Spleen (tissue), 11 donors: ENCODE measurements around the gene CLIP1. TPM values are rescaled to one million over a fixed set of nuclear protein-coding genes. Genes with fewer than 3 reads are reported as not detected.

ENCODE experiments used
- DNase-seq: peaks from one replicate; pipeline ENCODE4 v3.0.0-alpha.2; 2020
- H3K27ac ChIP-seq, 8 donors: fragments of 200-600 bp; sonication (generic) in 7 of 8; 1 replicate in 4 of 8; 2 replicates in 4 of 8; pipeline versions ENCODE4 v1.5.0 to v1.8.0; 2016 to 2021; ENCODE audit warnings: inconsistent platforms in 4 of 8, mild to moderate bottlenecking in 4 of 8, moderate library complexity in 1 of 8
- H3K27me3 ChIP-seq, 7 donors: fragments of 200-600 bp; sonication (generic) in 6 of 7; replicated peaks in 1 of 7; 1 replicate in 4 of 7; 2 replicates in 3 of 7; pipeline versions ENCODE4 v1.5.0 to v1.8.0; 2016 to 2021; ENCODE audit warnings: inconsistent platforms in 3 of 7, mild to moderate bottlenecking in 1 of 7
- H3K36me3 ChIP-seq, 6 donors: fragments of 200-600 bp; sonication (generic) in 5 of 6; 1 replicate in 4 of 6; 2 replicates in 2 of 6; pipeline versions ENCODE4 v1.5.0 to v1.8.0; 2016 to 2021; ENCODE audit warnings: inconsistent platforms in 2 of 6
- H3K4me1 ChIP-seq, 6 donors: fragments of 200-600 bp; sonication (generic) in 5 of 6; 1 replicate in 3 of 6; 2 replicates in 3 of 6; pipeline versions ENCODE4 v1.5.0 to v1.8.0; 2016 to 2021; ENCODE audit warnings: inconsistent platforms in 3 of 6
- H3K4me3 ChIP-seq, 8 donors: fragments of 200-600 bp; sonication (generic) in 7 of 8; 1 replicate in 4 of 8; 2 replicates in 4 of 8; pipeline versions ENCODE4 v1.5.0 to v1.8.0; 2016 to 2021; ENCODE audit warnings: inconsistent platforms in 4 of 8, mild to moderate bottlenecking in 4 of 8, moderate library complexity in 2 of 8
- H3K9me3 ChIP-seq, 8 donors: fragments of 200-600 bp; sonication (generic) in 7 of 8; 1 replicate in 4 of 8; 2 replicates in 4 of 8; pipeline versions ENCODE4 v1.5.0 to v1.8.0; 2016 to 2021; ENCODE audit warnings: inconsistent platforms in 4 of 8
- CTCF ChIP-seq, 11 experiments: fragments of 200-600 bp in 7 of 11; fragments of 450-650 bp in 4 of 11; sonication (generic) in 4 of 11; IDR thresholded peaks in 8 of 11; conservative IDR thresholded peaks in 3 of 11; 1 replicate in 7 of 11; 2 replicates in 4 of 11; pipeline versions ENCODE4 v1.4.0 to v1.8.0; 2016 to 2021; ENCODE audit warnings: antibody characterized with exemption in 11 of 11, inconsistent platforms in 4 of 11, mild to moderate bottlenecking in 1 of 11
- POLR2A ChIP-seq, 3 donors: fragments of 450-650 bp; IDR thresholded peaks; one replicate each; pipeline ENCODE4 v1.5.1; 2017; ENCODE audit warnings: antibody characterized with exemption in 3 of 3, mild to moderate bottlenecking in 1 of 3
- POLR2AphosphoS5 ChIP-seq, 3 donors: sonication (generic); formaldehyde crosslinking; IDR thresholded peaks; one replicate each; pipeline ENCODE4 v1.5.1; 2017; ENCODE audit warnings: antibody characterized with exemption in 3 of 3
- WGBS, 5 donors: extraction: QIAGEN DNeasy Blood & Tissue Kit in 3 of 5; methylation state at CpG; one replicate each; pipeline versions ENCODE4 v1.1.5 to v1.1.7; 2013 to 2018; 5-methylcytosine and 5-hydroxymethylcytosine counted together
- intact Hi-C: fragments of 100-400 bp; cut with DNase I; formaldehyde crosslinking; loops from one replicate; pipeline ENCODE4 v1.15.0; 2023; ENCODE audit warnings: low total_unique reads
- polyA plus RNA-seq, 3 donors: library from polyadenylated mRNA; stranded (reverse); fragments of 200-250 nt; gene quantifications; one replicate each; pipeline ENCODE4 v1.2.1, GENCODE V29; 2013
- total RNA-seq, 7 donors: library from RNA; depleted of rRNA in 3 of 7; stranded (reverse); fragments of >200 nt in 3 of 7; fragmentation: NEBNext Ultra II Directional in 4 of 7; extraction: Animal tissue kit (Norgen Biotek cat#: 25700) in 4 of 7; gene quantifications; one replicate each; pipeline versions ENCODE4 v1.1.0 to v1.2.1, GENCODE V29; 2016 to 2021
- donor health status: healthy with polysubstance abuse.
- donor health status: DM: no; HTN: no; CAD: no; lungs with moderate emphysema.
- donor health status: DM: no; HTN: no; CAD: no.
- donor health status: Bipolar disorder and iron deficiency.
- donor health status: healthy.
- donor health status: DM: no; HTN: no; CAD: no.
- donor health status: DM: yes; HTN: yes; CAD: no.

The CLIP1 gene
- total and polyA plus RNA-seq, 10 donors: 7.8 to 80.2 (median 57.2) TPM

- 87 to 91% (median 89%) methylated on average over 8 of the region's 8 CpGs for WGBS, 5 donors
- intact Hi-C loops: no loop called here
- Histone ChIP-seq H3K4me1 (no peaks in the 10 kb centered on the region), H3K27me3 (no peaks in the 10 kb centered on the region), H3K36me3 (peaks cover 5 to 100% (median 66%) of the 10 kb centered on the region in 6 donors), H3K4me3 (no peak overlapping the region), H3K9me3 (no peaks in the 10 kb centered on the region), H3K27ac (peak overlapping the region in 7 of 8 donors; percentile 8 to 49 (median 36))
- DNase-seq: no peak
- TF ChIP-seq POLR2A (IDR thresholded peaks at IDR 0.05): no peak
- no peak for TF ChIP-seq CTCF (IDR thresholded peaks at IDR 0.05 in 8 of 11, conservative IDR thresholded peaks at IDR 0.05 in 3 of 11)
- TF ChIP-seq POLR2AphosphoS5 (IDR thresholded peaks at IDR 0.05): no peak
These were observed 103.6 kb downstream of the CLIP1 start for GRCh38 chr12:122318607-122319605.

GRCh38 chr12:122312926-122313325, 109.5 kb downstream of the CLIP1 start:
- no peak for DNase-seq
- intact Hi-C loops: no loop called here
- Histone ChIP-seq H3K4me1 (peaks cover 0 to 3% (median 0%) of the 10 kb centered on the region in 6 donors), H3K27me3 (no peaks in the 10 kb centered on the region), H3K27ac (no peak overlapping the region), H3K4me3 (no peak overlapping the region), H3K9me3 (no peaks in the 10 kb centered on the region), H3K36me3 (peaks cover 3 to 100% (median 44%) of the 10 kb centered on the region in 6 donors)
- TF ChIP-seq CTCF (IDR thresholded peaks at IDR 0.05 in 8 of 11, conservative IDR thresholded peaks at IDR 0.05 in 3 of 11) (no peak), POLR2AphosphoS5 (IDR thresholded peaks at IDR 0.05) (no peak), POLR2A (IDR thresholded peaks at IDR 0.05) (no peak)
- 90 to 98% (median 92%) methylated on average over 5 of the region's 5 CpGs for WGBS, 5 donors

GRCh38 chr12:122311696-122312095, 110.8 kb downstream of the CLIP1 start:
- no peak overlapping the region for H3K4me3 ChIP-seq
- H3K27me3 ChIP-seq: no peaks in the 10 kb centered on the region
- TF ChIP-seq POLR2AphosphoS5 (IDR thresholded peaks at IDR 0.05) (no peak), CTCF (IDR thresholded peaks at IDR 0.05 in 8 of 11, conservative IDR thresholded peaks at IDR 0.05 in 3 of 11) (no peak), POLR2A (IDR thresholded peaks at IDR 0.05) (no peak)
- DNase-seq: no peak
- peaks cover 0 to 3% (median 0%) of the 10 kb centered on the region in 6 donors for H3K4me1 ChIP-seq
- no peaks in the 10 kb centered on the region for H3K9me3 ChIP-seq
- no peak overlapping the region for H3K27ac ChIP-seq
- peaks cover 3 to 100% (median 34%) of the 10 kb centered on the region in 6 donors for H3K36me3 ChIP-seq
- 75 to 84% (median 81%) methylated on average over 5 of the region's 5 CpGs for WGBS, 5 donors
- intact Hi-C loops: no loop called here
